Renal cortex interstitium (tissue), 11 donors: ENCODE measurements around the gene ADD2. TPM values are rescaled to one million over a fixed set of nuclear protein-coding genes. Genes with fewer than 3 reads are reported as not detected.
"Not testable (repeated sequence)": the region's sequence is repeated elsewhere in the genome, so short reads cannot be mapped to it uniquely, and the experiment has no call there.

Experiments used
- DNase-seq, 11 donors: peaks; one replicate each; pipeline ENCODE4 v3.0.0-alpha.2; 2013; ENCODE audit warnings: low read depth in 9 of 11, low spot score in 4 of 11; ENCODE audit errors: extremely low read depth in 1 of 11
- polyA plus RNA-seq, 3 donors: library from polyadenylated mRNA; unstranded; fragments of 120-200 nt; gene quantifications; one replicate each; pipeline ENCODE4 v1.2.1, GENCODE V29; 2013; ENCODE audit not compliant: insufficient read length in 3 of 3

ADD2 gene
- polyA plus RNA-seq, 3 donors: 6.0 to 8.3 (median 6.2) TPM

DNA sequence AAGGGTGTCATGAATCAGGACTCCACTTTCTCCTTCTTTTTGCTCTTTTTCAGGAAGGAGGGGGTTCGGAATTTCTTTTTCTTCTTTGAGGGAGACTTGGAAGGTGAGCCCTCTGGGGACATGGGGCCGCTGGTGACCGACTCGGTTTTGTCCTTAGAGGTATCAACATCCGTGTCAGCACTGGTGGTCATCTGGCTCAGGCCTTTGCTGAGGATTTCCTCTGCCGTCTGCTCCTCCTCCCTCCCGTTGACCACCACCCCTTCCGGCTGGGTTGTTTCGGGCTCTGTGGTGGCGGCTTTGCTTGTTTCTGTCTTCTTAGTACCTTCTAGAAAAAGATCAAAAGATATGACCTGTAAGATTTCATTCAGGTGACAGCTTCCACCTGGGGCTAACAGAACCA is 104.6 kb downstream of the ADD2 start:
- DNase-seq: no peak

DNA sequence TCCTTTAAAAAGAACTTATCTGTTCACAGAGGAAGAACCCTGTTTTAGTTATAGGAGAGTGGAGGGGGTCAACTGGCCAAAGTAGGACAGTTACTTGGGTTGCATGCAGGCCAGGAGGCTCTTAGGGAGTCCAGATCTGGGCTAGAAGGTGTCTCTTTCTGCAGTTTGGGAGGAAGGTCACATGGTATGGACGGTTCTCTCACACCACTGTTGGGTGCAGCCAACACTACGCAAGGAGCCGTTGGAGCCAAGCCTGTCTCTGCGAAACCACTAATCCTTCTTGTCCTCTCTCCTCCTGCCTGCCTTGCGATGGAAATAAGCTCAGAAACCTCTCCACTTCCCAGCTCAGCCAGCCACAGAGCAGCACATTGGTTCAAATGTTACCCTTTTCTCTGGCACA is 108.4 kb downstream of the ADD2 start:
- DNase-seq: no peak

- DNase-seq: peak in 4 of 11 donors; percentile 18 to 43 (median 40)
Measured at GRCh38 chr2:70658476-70658875, 109.5 kb downstream of the ADD2 start.

- no peak for DNase-seq
Measured at GRCh38 chr2:70657246-70657645, 110.8 kb downstream of the ADD2 start.

DNA sequence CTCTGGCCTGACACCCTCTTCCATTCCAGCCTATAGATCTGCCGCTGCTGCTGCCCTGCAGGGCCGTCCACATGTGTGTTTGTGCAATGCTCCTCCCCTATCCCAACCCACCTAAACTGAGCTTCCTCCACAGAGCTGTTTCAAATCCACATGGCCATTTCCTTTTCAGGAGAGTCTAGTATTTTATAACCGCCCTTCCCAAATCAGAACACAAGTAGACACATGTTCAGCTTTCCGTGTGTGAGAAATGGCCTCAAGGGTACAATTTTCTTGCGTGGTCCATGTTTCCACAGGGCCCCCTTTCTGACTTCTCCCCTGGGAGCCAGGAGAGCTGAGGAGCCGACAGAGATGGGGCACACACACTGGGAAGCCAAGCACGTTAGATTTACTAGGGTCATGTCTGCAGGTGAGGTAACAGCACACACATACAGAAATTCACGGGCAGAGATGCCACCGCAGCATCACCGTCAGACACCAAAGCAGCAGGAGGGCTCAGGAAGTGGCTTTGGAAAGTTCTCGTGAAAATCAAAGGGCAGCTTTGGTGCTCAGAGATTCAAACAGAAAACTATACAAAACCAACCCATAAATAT is 111.5 kb downstream of the ADD2 start:
- no peak for DNase-seq

- no peak for DNase-seq
Measured at GRCh38 chr2:70655786-70656185, 112.2 kb downstream of the ADD2 start.

- DNase-seq: not testable (repeated sequence)
Measured at GRCh38 chr2:70655211-70655610, 112.8 kb downstream of the ADD2 start.

GRCh38 chr2:70651727-70652126 is 116.3 kb downstream of the ADD2 start:
- no peak for DNase-seq

- DNase-seq: no peak
Measured at GRCh38 chr2:70651014-70651413, 117.0 kb downstream of the ADD2 start.

DNA sequence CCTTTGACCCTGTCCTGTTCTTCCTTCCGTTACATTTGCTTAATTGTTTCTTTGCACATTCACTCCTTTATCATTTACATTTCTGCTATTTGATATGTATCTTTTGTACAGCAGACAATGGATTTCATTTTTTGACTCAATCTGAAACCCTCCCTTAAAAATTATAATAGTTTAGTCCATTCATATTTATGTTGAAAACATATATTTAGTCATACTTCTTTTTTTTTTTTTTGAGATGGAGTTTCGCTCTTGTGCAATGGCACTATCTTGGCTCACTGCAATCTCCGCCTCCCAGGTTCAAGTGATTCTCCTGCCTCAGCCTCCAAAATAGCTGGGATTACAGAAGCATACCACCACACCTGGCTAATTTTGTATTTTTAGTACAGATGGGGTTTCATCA is 119.0 kb downstream of the ADD2 start:
- no peak for DNase-seq

GRCh38 chr2:70647873-70648481 is 120.0 kb downstream of the ADD2 start:
- peak in 10 of 11 donors; percentile 42 to 73 (median 56) for DNase-seq

GRCh38 chr2:70646420-70646818 is 121.6 kb downstream of the ADD2 start:
- DNase-seq: no peak

DNA sequence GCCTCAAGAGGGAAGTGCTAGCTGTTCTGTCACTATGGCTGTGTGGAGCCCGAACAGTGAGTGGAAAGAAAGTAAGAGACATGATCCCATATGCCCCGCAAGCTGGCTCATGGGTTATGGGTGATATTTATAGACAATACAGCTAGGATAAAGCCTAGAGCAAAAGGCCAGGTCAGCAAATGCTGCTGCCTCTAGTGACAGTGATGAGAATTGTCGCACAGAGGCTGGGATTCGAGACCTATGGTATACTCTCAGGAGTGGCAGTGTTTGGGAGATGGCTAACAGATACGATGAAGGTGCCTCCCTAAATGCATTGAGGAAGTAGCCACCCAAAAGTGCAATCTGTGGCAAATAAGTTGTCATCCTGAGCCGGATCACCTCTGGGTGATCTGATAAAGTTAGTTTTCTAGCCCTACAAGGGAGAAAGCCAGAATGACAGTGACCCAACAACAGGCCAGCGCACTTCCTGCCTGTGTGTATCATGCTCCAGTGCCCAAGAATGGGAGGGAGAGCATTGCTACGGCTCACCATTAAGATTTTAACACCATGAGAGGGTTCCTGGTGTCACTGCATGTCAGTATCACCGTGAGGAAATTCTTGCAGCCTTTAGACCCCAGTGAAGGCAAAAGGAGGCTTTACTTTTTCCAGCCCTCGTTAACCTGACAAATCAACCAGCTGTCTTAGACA is 122.1 kb downstream of the ADD2 start:
- DNase-seq: no peak

- DNase-seq: no peak
Measured at GRCh38 chr2:70643715-70644114, 124.3 kb downstream of the ADD2 start.

DNA sequence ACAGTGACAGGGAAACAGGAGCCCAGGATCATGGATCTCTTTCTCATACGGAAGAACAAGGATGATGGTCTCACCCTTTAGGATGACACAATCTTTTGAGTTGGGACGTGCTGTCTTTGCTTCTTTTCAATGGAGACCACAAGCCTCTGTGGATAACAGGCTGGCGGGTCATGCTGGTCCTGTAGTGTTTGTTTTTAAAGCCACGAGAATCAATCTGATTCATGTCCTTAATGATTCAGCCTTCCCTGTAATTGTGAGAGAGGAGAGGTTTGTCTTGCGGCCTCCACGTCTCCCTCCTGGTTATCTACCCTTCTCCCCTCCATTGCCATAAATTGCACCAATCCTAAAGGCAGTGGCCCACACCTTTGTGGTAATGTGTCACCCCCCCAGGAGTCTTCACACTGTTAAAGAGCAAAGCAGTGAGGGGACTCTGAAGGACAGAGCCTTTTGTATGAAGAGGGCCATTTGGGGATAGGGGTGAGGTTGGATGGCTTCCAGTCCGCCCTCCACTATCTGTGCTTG is 126.7 kb downstream of the ADD2 start:
- DNase-seq: no peak

DNA sequence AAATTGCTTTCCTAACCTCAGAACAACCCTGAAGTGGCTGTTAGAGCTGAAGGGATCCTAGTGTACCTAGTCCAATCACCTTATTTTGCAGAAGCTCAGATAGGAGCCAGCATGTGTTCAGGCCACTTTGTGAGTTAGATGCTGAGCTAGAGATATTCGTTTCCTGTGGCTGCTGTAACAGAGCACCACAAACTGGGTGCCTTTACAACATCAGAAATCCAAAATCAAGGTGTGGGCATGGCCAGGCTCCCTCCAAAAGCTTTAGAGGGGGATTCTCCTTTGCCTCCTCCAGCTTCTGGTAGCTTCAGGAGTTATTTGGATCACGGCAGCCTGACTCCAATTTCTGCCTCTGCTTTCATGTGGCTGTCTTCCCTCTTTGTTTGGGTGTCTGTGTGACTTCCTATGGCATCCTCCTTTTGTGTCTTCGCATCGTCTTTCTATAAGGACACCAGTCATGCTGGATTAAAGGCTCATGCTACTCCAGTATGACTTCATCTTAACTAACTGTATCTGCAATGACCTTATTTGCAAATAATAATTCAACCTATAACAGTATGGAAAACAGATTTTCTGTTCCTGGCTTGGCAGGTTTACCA is 128.1 kb downstream of the ADD2 start:
- DNase-seq: no peak

DNA sequence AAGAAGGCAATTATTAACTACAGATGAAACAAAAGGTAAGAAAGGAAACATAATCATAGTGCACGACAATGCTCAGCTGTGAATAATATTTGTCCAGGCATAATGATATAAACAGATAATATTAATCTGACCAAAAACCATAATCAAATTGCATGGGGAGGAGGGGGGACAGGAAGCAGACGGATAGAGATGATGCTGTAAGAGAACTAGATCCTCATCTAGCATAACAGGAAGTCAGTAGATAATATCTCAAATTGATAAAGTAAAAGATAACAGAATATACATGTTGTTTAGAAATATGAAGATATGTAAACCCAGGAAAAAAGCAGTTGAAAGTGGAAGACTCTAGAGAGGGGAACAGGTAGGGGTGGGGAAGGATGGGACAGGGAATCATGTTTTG is 129.4 kb downstream of the ADD2 start:
- DNase-seq: no peak

DNA sequence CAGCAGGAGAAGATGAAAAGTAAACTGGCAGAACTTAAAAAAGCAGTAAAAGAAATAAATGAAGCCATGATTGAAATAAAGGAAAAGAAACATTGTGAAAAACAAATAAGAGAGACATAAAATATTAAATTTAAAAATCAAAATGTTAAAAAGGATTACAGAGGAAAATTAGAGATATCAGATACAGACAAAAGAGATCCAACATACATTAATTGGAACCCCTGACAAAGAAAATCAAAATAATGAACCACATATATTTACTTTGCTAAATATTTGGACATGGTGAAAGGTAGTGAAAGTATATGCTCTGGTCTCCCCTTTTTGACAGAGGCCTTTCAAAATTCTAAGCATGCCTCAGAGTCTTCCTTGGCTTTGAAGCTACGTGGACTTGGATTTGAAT is 134.5 kb downstream of the ADD2 start:
- no peak for DNase-seq

GRCh38 chr2:70632966-70633365 is 135.0 kb downstream of the ADD2 start:
- DNase-seq: no peak

DNA sequence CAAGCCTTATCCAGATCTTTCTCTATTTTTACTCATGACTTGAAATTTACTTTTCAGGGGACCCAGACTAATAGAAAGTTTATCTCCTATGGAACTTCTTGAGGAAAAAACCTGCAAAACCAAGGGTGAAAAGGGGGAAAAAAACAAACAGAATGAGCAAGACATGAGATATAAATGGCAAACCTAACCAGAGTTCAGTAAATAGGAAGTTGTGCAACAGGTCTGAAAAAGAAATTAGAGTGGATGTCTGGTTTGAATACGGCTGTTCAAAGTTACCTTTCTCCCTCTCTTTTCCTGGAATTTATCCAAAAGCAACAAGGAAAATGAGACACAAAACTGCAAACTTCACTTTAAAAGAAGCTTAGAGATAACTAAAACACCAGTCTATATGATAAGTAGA is 135.6 kb downstream of the ADD2 start:
- DNase-seq: no peak
